Measurements from ENCODE around the gene MEGF6.

GRCh38 chr1:3651930-3652547, 40.7 kb upstream of the MEGF6 start, which contains the start of gene TP73:
- TF ChIP-seq CTCF (IDR thresholded peaks at IDR 0.05) (no peak), ZFX (IDR thresholded peaks at IDR 0.05; ENCODE audit: borderline replicate concordance) (no peak)
